ENCODE data around the gene PSKH1.

- TF ChIP-seq EZH2phosphoT487 (IDR thresholded peaks at IDR 0.05; ENCODE audit: insufficient read depth, low read depth) (no peak), EZH2 (IDR thresholded peaks at IDR 0.05; ENCODE audit: insufficient read depth, poor library complexity, severe bottlenecking) (no peak)
Measured at GRCh38 chr16:67965668-67966548, 72.9 kb downstream of the PSKH1 start.
